Measurements from ENCODE around the gene EFCAB10.

GRCh38 chr7:105531792-105532671, 49.3 kb downstream of the EFCAB10 start, which contains the start of gene RINT1:
- TF ChIP-seq RXRA (IDR thresholded peaks at IDR 0.05; ENCODE audit: borderline replicate concordance, low read depth) (no peak), SMC3 (IDR thresholded peaks at IDR 0.05; ENCODE audit: low read depth, low read length) (peak; percentile 24)

Measured in SK-N-SH (cell line).